GM19438 (cell line): ENCODE results near the gene ALCAM.

Experiments used
- ATAC-seq: cut with Tn5 transposase; IDR thresholded peaks from one replicate; pipeline ENCODE4 v1.9.1; 2021; ENCODE audit warnings: low read depth; ENCODE audit not compliant: unreplicated experiment

Gene ALCAM

DNA sequence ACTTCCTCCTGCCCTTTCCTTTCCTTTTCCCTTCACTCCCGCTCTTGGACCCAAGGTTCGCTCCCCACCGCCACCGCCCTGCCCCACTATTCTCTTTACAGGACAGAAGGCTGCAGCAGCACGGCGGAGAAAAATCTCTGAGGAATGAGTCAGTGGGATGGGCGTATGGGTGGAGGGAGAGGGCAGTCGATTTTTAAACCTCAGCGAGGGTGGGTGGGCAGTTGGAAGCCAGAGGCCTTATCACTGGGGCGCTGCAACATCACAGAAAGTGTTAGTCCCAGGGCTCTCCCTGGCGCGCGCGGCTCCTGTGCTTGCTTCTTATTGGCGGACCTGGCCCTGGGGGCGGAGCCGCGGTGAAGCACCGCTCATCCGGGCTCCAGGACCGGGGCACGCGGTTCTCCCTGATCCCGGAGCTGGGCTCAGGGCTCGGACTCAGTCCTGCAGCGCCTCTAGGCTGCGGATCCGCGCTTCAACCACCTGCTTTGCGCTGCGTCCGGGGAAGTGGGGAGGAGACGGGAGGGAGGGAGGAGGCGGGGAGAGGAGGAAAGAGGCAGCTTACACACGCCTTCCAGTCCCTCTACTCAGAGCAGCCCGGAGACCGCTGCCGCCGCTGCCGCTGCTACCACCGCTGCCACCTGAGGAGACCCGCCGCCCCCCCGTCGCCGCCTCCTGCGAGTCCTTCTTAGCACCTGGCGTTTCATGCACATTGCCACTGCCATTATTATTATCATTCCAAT lies at the start of gene ALCAM:
ALCAM (plus strand) TSS at position 584 of the 737 bp plus-strand sequence.
- peak; percentile 45 for ATAC-seq

DNA sequence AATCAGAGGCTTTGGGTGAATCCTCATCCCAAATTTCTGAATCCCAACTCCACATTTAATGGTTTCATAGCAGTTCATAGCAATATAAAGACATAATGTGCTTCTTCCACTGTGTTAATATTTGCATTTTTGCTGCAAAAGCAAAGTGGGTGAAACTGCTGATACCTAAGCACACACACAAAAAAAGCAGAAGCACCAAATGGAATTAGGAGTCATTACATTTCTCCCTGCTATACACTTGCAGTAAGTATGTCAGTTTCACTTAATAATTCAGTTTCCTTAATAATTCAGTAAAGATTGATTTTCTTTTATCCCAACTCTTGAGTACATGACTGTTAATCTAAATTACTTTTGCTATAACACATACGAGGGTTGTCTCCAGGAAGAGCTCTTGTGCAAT lies 48.9 kb upstream of the ALCAM start:
- no peak for ATAC-seq

DNA sequence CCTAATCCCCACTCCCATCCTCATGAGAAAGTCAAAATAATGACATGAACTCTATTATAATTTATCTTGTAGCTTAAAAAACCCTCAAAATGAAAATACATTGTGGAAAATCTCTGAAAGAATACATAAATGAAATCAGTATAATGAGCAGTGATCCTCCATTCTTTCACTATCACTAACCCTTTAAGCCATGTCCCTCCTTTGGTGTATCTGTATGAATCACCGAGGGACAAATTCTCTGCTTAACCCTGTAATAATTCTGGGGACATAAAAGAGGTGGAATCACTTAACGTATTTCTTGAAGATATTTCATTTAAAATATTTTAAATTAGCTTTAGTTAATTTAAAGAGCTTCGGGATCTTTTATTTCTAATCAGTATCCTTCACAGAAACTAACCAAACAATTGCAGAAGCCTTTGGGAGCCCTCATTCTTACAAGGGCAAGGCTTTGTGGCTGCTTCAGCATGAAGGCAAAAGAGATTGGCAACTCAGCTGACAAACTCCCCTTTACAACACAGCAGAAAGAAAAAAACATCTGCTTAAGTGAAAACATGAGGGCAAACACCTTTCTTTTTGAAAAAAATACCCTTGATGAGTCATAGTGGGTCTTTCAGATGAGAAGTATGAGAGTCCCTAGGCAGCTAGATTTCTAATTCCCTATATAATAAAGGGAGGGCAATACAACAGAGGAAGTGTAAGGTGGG lies 44.0 kb upstream of the ALCAM start:
- peak; percentile 94 for ATAC-seq

DNA sequence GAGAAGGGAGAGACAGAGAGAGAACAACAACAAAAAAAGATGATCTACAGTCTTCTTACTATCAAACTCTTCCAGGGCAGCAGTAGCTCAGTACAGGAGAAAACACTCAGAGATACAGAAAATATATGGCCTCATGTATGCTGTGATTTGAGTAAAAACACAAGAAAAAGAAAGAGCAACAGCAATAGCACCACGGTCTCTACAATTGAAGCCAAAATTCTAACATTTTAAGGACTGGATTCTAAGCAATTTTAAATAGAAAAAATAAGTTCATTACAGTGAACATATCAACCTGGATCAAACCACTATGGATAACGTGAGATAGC lies 43.5 kb upstream of the ALCAM start:
- ATAC-seq = no peak

DNA sequence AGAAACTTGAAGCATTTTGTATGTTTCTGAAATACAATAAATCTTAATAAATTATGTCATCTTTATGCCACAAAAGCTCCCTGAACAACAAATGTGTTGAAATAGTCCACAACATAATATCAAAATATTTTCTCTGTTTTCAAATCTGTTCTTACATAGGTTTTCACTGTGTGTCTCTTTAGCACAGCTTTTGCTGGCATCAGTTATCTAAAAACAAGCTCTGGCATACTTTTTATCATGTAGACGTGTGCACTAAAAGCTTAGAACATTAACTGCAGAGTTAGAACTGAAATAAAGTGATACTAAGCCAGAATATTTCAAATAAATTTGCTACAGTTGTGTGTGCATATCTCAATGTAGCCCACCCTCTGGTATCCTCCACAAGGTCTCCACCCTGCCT lies 41.8 kb upstream of the ALCAM start:
- no peak for ATAC-seq

DNA sequence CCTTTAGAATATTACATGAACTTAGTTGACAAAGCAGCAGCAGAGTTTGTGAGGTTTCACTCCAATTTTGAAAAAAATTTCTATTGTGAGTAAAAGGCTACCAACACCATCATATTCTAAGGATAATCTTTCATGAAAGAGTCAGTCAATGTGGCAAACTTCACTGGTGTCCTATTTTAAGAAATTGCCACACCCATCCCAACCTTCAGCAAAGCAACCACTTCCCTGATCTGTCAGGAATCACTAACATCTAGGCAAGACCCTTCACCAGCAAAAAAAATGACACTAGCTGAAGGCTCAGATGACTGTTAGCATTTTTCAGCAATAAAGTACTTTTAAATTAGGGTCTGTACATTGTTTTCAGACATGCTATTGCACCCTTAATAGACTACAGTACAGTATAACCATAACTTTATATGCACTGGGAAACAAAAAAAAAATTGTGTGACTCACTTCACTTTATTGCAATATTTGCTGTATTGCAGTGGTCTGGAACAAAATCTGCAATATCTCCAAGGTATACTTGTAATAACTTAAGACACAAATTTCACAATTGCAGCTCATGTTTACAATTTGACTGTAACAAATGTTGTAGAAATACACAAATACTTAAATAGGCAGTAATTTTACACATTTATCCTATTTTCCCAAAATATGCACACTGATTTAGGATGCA lies 38.9 kb upstream of the ALCAM start:
- no peak for ATAC-seq

DNA sequence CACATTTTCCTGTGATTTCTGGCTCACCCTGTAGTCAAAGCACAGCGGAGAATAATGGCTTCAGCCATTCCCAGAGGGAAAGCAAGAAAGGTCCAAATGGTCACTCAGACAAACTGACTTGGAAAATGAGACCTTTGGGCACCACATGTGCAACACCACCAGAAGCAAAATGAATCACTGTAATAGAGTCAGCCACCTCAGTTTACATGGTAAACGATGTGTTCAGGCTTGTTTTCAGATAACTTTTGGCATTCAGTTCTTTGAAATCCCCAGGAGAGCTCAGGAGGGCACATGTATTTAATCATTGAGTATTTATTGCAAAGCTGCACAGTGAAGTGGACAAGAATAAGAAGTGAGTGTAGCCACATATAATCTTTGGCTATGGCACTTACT lies 38.4 kb upstream of the ALCAM start:
- ATAC-seq = no peak

DNA sequence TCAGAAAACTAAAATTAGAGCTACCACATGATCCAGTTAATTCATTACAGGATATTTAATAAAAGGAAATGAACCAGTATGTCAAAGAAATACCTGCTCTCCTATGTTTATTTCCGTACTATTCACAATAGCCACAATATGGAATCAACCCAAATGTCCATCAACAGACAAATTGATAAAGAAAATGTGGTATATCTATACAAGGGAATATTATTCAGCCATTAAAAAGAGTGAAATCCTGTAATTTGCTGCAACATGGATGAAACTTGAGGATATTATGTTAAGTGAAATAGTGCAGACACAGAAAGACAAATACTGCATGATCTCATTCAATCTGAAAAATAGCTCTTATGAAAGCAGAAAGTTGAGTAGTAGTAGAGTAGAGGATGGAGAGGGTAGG lies 33.7 kb upstream of the ALCAM start:
- ATAC-seq = no peak

DNA sequence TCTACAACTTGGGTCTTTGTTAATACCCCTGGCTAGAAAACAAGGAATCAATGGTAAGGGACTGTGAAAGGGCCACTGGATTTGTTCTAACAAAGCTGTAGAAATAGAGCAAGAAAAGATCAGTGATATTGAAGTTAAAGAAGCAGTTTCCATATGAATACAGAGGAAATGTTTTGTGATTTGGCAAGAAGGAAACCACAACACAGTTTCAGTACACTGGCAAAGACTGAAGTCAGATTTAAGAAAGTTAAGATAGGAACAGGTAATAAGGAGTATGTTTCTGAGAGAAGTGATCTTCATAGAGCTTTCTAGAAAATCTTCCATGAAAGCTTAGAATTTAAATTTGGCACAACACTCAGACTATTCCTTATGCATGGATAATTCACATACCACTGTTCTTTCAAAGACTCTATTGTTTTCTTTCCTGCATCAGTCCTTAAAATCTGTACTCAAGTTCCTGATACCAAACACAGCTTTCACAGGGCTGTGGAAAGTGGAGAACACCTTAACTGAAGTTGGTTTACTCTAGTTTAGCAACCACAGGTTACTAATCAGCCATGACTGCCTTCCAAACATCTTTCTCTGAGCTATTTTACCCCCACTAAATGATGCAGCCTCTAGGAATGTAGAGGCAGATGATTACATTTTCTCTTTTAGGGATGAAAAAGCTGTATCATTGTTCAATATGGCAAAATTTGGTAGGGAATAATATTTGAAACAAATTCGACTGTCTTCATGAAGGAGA lies 32.4 kb upstream of the ALCAM start:
- no peak for ATAC-seq

DNA sequence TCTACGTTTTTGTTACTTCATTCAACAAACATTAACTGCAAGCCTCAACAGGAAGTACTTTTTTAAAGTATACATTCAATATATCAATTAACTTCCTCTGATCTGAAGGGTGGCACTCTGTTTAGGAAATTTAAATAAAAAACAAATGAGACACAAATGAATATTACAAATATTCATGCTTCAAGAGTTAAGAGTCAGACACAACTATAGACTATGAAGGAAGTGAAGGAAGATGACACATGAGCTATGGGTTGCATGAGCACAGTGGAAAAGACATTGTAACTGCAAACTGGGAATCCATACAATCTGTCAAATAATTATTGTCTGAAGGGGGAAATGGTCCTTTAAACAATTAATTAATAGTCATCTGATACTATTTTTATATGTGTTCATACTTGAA lies 26.8 kb upstream of the ALCAM start:
- ATAC-seq = no peak

DNA sequence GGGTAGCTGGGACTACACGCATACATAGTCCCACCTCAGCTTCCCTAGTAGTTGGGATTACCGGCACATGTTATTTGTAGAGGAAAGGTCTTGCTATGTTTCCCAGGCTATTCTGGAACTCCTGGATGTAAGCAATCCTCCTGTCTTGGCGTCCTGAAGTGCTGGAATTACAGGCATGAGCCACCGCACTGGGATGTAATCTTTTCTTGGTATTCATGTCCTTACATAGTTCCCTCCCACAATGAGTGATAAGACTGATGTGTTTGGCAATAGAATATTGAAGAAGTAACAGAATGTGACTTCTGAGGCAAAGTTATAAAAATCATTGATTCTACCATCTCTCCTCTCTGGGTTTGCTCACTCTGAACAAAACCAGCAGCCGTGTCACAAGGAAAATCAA lies 22.7 kb upstream of the ALCAM start:
- ATAC-seq = no peak

DNA sequence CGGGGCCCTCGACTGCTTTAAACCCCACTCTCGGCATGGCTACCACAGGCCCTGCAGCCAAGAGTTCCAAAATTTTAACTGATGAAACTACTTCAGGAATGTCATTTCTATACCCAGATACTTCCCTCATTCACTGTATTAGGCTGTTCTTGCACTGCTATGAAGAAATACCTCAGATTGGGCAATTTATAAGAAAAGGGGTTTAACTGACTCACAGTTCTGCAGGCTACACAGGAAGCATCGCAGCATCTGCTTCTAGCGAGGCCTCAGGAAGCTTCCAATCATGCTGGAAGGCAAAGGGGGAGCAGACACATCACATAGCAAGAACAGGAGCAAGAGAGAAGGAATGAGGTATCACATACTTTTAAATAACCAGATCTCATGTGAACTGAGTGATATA lies 21.6 kb upstream of the ALCAM start:
- ATAC-seq = no peak

DNA sequence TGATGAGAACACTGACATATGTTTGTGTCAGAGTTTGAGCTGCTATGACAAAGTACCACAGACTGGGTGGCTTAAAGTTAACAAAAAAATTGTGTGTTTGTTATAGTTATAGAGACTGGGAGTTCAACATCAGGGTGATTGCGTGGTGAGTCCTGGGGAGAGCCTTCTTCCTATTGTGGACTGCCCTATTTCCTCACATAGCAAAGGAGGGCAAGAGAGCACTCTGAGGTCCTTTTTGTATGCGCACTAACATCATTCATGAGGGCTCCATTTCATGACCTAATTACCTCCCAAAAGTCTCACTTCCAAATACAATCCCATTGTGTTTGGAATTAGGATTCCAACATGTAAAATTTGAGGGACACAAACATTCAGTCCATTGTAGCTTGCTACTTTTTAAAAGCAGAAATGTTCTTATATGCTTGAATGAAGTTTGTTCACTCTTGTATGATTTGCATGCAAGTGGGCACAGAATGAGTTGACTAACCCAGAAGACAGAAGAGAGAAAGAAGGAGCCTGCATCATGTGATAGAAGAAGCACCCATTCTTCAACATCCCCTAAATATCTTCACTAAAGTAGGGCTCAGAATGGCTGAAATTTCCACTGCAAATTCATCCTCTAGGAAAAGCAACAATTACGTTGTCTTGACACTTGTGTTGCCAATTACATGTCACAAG lies 18.9 kb upstream of the ALCAM start:
- ATAC-seq = no peak

DNA sequence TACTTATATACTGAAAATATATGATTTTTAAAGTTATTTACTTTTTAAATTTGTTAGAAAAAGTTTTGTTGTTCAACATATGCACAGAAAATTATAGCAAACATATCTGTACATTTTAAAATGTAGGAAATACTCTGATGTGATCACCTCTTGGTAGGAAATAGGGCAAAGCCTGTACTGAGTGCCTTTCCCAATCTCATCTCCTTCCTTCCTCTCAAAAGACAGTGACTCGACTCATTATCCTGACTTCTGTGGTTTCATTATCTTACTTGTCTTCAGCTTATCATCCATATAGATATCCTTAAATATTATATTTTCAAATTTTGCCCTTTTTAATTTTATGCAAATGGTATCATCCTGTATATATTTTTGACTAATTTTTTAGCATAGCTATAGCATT lies 18.4 kb upstream of the ALCAM start:
- no peak for ATAC-seq

DNA sequence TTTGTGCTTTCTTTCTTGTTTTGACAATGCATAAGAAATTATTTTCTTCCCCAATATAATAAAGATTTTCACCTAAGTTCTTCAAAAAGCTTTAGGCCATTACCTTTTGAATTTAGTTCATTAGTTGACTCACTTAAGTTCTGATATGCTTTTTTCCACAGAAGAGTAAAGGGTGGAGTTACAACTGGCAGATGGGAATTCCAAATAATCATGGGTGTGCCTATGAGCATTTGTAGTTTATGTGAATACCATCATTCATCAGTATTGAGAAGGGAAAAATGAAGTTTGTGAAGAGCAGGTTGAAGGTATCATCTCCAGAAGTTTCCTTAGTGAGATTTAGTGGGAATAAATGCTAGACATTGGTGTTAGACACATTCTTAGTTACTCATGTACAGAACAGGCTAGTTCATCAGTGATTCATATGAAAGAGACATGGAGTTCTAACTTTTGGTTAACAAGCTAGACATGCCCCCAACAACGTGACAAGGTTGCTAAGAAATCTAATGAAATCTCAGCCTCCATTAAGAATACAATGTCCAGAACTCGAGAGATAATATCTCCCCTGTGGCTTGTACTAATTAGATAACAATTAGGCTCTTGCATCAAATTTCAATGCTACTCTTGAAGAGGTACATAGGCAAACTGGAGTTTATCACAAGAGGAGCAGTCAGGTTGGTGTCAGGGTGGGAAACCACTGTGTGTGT lies 16.9 kb upstream of the ALCAM start:
- ATAC-seq = no peak

DNA sequence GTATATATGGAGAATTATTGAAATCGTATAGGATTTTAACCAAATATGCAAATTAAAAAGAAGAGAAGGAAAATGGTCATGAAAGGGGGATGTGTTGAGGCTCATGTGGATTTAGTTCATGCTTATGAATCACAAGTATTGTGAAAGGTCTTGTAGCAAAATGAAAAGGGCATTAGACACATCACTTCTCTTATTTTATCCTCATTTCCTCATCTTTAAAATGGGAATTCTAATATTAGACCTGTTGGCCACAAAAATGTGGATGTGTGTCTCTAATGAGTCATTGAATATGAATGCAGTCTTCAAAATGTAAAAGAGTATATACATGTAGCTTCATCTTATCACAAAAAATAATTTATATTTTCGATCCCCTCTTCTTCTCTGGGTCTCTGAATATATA lies 14.9 kb upstream of the ALCAM start:
- no peak for ATAC-seq

DNA sequence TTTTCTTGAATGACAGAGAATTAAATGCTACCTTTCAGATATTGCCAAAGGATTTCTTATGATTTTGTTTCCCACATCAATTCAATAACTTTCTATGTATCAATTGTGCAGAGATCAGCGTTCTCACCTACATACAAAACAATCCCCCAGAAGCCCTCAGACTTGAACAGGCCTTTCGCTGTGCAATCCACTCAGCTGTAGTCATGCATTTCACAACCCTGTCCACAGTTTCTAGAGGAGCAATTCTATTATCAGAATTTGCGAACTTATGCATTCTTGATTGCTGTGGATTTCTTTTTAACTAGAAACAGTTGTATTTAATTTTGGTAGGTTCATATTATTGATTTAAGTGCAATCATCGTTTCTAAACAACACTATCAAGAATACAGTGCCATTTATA lies 13.7 kb upstream of the ALCAM start:
- ATAC-seq = no peak

DNA sequence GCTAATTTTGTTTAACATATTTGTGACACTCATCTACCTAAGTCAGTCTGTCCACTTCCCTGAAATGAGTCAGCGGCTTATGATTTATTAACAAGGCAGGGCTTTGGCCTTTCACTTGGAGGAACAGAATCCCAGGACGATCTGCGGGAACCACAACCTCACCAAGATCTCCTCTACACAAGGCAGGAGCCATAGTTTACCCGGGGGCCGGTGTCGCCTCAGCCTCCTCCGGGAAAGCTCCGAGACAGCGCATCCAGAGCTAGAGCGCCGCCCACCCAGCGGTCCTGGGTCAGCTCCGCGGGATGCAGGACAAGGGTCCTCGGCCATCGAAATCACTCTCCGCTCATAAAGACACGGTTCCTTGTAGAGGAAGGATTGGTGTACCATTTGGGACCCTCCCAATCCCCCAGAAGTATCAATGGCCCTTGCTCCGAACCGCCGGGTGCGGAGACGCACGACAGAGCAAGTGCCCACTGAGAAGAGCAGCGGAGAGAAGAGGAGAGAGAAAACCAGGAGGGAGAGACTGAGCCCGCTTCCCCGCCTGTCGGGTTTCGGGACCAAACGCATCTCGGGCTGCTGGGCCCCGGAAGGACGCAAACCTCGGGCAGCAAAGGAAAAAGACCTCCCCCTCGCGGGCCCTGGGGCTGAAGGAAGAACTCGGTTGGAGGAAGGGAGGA lies 13.1 kb upstream of the ALCAM start:
- no peak for ATAC-seq

DNA sequence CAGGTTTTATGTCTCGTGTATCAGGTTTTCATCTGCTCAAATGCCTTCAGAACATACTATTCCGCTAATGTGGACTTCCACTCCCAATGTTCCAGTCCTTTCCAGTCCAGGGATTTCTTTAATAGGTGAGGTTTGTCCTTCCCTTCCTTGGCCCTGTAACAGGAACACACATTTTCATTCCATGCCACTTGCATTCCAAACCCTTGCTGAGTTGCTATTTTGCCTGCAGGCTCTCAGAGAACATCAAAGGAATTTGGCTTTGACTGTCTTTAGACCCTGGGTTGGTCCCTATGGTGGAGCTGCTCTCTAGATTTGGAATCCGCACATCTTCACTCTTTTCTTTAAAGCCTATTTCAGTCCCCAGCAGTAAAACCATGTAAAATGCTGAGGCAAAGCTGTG lies 12.3 kb upstream of the ALCAM start:
- ATAC-seq = no peak
